Activated CD4-positive, CD25-positive, alpha-beta regulatory T cell treated with anti-CD3 and anti-CD28 coated beads, Interleukin-2, amount 50 U/mL, for 72 hours (primary cell): ENCODE measurements around the gene SMIM5.

Experiments used
- DNase-seq: peaks from one replicate; pipeline ENCODE4 v3.0.0; 2021

SMIM5 gene

DNA sequence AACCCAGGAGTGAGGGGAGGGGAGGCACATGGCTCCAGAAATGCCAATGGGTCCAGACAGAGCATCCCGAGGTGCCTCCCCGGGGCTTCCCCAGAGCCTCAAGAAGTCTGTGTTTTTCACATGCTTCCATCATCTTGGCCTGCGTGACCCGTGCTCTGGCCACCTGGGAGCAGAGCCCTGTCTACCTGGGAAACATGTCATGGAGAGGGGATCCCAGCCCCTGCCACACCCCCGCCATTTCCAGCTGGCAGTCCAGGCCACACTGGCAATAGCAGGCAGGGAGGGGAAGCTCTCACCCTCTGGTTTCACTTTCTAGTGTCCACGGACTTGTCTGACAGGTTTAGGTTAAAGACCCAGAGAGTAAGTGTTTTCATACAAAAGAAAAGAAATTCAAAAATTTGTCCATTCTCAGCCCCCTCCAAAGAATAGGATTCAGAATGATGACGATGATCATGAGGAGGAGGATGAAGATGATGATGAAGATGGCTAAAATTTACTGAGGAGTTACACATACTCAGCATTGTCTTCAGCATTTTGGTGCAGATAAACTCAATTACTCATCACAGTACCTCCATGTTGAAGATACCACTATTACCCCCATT, 9.0 kb downstream of the SMIM5 start:
- DNase-seq, result no peak

DNA sequence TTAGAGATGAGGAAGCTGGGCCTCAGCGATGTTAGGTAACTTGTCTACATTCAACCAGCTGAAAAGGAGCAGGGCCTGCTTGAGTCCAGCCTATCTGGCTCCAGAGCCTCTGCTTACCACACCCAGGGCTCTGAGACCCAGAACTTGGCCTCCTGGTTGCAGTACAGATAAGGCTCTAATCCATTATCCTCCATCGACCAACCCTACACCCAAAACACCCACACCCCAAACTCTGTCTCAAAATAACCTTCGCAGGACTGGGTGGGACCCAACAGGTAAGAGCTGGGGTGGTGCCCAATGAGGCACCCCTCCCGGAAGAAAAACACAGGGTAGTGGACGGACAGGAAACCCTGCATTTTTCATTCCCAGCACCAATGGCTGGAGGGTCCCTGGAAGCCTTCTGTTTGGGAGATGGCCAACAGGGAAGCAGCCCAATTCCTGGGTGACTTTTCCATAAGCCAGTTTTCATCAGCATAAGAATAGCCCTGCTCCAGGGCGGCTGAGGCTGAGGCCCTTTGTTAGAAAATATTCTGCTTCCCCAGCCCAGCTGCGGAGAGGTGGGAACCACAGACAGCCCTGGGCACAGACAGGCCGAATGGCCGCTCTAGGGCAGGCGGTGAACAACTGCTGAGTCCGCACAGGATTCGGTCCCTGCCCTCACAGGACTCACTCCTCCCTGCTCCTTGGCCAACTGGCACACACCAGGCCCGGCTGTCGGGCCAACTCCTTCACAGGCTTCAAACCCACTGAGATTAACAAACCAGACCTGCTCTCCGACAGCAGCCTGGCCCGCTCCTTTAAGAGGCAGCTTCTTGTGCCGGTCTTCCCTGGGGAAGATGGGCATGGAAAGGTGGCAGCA, 9.8 kb downstream of the SMIM5 start:
- DNase-seq, result no peak

DNA sequence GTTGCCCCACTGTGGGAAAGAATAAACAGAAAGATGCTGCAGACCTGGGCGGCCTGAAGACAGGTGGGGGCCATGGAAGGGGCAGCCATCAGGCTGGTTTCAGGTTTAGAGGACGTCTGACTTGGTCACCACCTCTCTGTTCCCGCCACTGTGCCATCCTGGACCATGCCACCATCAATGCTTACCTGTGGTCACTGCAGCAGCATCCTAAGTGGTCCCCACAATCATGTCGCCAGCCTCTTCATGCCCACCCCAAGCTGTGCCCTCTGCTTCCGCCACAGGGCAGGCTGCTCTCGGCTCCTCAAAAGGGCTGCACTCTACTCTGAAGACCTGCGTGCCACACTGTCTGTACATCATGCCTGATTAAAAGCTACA, 10.4 kb downstream of the SMIM5 start:
- DNase-seq, result no peak

DNA sequence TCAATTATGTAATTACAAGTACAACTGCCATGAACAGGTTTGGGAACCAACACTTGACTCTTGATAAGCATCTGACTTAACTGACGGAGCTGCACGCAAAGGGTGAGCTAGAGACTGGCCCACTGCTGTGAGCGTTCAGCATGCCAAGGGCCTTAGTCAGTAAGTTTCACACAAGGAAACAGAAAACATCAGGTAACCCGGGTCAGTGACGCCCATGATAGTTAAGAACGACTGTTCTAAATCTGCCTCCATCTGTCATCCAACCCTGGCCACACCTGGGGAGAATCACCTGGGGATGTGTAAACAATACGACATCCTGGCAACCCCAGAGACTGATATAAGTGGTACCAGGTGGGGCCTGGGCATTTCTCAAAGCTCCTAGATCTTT, 12.3 kb downstream of the SMIM5 start:
- no peak for DNase-seq

DNA sequence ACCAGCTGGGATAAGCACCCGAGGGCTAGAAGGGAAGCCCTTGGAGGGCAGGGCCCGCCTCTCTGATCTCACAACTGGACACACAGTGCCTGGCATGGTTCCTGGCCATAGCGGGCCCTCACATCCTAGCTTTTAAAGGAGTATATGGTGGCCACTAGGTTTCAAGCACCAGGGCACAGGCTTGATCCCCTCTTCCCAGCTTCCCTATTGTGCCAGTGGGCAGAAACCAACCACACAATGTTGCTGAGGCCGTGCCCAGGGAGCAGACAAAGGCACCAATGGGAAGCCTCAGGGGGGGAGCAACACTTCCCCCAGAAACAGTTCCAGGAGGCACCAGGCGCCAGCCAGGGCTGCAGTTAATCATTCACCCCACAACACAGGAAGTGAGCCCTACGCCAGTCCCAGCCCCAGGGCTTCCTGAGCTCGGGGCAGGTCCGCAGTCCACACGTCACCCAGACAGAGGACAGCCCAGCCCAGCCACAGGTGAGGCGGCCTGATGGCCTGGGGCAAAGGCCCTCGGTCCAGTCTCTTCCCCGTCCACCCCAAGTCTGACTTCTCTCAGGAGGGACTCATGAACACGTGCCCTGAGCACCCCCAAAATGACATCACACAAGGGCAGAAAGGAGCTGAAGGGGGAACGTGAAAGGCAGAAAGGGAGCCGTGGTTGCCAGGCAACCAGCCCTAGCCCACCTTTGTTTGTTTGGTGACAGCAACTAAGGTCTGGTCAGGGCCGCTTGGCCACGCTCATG, 12.8 kb downstream of the SMIM5 start:
- no peak for DNase-seq

DNA sequence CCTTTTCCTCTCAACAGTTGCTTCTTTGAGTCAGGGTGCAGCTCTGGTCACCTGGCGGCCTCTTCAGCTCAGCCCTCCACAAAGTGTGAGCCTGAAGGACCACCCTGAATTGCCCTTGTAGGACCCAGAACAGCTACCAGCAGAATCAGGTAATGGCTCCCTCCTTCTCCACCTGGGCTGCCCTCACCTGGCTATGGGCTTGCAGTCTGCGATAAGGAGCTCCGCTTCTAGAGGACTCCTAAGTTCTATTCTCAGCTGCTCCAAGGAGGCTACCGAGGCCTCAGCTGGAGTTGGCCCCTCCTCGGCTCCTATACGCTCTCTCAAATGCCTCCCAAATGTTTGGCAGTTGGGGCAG, 13.4 kb downstream of the SMIM5 start:
- DNase-seq, result no peak

DNA sequence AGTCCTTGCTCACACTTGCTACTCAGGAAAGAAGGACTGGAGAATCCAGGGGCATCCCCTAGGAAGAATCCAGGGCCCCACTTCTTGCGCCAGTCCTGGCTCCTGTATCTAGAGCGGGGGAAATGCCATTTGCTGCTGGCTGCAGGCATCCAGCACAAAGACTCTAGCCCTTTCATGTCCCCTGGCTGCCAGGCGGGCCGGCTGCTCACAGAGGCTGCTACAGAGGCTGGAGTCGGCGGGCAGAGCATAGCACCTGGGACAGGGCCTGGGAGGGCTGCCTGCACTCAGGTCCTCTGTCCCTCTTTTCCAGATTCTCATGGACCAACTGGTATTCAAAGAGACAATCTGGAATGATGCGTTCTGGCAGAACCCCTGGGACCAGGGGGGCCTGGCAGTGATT, 13.8 kb downstream of the SMIM5 start:
- no peak for DNase-seq

DNA sequence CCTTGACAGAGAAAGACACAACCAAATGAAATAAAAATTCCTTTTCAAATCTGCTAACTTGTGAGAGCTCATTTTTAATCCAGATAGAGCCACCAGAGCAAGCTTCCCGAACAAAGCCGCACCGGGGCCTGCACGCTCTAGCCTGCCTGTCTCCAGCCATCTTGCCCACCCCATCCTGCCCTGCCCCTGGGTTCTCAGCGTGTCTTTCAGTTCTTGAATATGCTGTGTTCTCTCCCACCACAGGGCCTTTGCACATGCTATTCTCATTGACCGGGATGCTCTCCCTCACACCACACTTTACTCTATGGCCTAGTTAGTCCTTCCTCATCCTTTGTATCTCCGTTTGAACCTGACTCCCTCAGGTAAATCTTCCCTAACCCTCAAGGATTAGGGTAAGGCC, 14.7 kb downstream of the SMIM5 start:
- DNase-seq, result no peak

DNA sequence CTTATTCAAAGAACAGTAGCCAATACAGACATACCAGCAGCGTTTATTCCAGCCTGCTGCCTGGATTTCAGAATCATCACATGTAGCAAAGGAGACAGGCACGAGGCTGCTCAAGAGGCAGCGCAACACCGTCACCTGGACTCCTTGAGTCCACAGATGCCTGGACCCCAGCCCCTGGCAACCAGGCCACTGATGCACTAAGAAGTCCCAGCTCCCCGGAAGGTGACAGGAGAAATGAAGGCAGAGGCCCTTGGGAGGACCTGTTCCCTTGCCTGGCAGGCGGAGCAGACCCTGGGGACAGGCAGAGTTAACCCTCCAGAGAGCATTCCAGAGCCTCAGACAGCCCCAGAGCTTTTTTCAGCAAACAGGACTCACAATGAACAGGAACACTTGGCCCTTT, 16.5 kb downstream of the SMIM5 start:
- no peak for DNase-seq

DNA sequence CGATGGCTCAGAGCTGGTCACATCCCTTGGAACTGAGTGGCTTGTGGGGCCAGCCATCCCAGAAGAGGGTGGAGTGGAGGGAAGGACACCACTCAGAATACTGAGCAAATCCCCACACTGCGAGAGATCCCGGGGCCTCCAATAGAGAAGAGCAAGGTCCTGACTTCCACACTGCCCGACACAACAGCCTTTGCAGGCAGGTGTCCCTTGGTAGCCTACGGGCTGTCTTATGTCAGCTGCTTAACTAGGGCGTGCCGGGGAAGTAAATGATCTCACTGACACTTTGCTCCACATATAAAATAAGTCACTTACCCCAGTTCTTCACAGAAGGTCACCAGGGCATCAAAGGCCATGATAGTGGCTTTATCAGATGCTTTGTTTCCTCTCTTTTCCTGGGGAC, 17.6 kb downstream of the SMIM5 start:
- no peak for DNase-seq

DNA sequence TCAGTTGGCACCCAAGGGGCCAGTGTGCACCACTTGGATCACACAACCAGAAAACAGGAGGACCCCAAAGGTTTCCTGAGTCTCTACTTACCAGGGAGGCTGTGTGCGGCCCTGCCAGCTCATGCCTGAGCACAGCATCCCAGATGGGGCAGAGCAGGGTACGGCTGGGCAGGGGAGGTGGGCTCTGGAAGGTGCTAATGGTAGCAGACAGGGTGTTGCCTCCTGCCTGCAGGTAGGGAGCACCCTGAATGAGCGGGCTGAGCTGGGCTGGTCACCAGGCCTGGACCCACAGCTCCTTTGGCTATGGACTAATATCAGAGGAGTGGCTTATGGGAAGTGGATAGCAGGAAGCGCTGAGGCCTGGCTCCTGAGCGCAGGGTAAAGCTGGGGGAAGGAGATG, 19.1 kb downstream of the SMIM5 start:
- no peak for DNase-seq

DNA sequence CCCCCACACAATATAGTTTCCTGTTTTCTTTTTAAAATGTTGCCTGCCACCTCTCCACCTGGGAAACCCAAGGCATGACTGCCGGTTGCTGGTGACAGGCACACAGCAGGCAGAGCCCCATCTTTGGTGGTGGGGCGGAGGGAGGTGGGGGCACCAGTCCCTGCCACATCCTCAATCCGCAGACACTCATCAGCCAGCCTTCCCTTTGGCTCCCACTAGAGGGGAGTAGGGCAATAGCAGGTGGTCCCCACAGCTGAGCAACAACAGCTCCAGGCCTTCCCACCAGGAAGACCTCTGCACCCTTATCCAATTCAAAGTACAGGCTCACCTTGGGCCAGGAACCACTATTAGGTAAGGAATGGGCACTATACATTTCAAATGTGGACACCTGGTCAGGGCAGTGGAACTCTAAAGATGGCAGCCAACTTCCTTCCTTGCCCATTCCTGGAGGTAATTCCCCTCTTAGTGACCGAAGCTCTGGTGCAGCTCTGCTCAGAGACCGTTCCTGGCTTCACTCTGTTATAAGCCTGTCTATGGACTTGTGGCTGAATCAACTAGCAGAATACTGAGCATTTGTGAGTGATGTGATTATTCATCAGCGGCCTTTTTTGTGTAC, 19.8 kb downstream of the SMIM5 start:
- no peak for DNase-seq

DNA sequence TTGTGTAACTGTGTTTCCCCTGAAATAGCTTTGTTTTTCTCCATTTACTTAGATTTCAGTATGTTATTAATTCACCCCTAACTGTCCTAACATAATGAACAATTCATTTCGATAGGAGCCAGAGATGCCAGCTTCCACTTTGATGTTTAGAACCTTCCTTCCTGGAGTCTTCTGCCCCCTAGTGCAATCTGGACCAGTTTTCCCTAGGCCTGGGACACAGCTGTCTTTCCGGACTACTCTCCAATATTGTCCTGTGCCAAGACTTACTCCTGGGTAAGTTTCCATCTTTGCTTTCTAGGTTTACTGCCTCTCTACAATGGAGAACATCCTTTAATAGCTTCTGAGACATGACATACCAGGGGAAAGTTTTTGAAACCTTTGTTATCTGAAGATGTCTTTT, 20.9 kb downstream of the SMIM5 start:
- DNase-seq, result no peak

DNA sequence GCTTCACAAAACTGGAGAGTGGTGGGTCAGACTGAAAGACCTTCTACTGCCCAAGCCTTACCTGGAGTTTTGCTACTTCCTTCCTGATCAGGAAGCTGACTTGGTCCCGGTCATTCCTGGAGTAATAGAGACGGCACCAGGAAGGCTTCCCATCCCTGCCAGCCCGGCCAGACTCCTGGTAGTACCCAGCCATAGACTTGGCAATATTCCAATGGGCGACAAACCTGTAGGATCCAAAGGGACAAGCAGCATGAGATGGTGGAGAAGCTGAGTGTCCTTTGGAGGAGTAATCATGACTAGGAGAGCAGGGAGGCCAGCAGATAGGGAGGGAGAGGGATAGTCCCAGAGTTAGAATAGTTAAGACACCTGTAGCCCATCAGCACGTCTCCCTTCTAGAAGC, 25.0 kb downstream of the SMIM5 start:
- DNase-seq, result no peak

DNA sequence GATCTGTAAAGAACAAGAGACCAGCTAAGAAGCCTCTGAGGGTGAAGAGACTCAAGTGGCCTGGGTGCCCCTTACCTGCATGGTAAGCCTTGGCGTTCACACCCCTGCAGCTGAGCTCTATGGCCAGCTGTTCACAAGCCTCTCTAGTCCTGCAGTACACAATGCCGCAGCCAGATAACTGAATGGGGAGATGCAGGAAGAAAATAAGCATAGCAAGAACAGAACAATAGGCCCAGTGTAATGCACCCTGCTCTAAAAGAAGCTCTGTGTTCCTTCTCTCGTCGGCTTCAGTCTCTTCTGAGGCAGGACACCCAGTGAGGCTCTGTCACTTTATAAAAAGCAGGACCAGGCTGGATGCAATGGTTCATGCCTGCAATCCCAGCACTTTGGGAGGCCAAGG, 28.3 kb downstream of the SMIM5 start:
- no peak for DNase-seq

DNA sequence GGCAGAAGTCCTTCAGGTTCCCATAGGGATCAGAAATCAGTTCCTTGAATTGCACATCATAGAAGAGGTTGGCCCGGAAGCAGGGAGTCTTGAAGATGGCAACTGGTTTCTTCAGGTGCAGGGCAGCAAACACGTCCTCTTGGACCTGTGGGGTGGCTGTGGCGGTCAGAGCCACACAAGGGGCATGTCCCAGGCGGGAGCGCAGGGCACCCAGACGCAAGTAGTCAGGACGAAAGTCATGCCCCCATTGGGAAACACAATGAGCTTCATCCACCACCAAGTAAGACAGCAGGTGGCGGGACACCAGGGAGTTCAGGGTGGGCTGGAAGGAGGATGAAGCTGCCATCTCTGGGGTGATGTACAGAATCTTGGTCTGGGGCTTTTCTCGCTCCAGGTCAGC, 29.3 kb downstream of the SMIM5 start:
- DNase-seq, result no peak

DNA sequence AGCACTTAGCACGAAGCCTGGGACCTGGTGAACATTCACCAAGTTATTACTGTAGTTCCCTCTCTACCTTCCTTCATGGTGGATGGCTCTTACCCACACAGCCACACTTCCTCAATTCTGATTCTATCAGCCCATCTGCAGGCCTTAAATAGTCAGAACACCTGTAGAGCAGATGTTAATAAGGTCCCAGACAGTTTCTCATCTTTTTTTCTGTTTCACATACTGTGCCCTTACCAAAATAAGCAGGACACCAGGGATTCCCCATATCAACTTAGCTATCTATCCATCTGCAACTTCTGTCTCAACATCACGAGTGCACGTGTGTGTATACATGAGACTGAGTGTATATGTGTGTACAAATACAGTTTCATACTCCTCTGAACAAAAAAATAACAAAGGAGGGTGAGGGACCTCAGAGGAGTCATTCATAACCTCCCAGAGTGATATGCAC, 30.9 kb downstream of the SMIM5 start:
- no peak for DNase-seq

DNA sequence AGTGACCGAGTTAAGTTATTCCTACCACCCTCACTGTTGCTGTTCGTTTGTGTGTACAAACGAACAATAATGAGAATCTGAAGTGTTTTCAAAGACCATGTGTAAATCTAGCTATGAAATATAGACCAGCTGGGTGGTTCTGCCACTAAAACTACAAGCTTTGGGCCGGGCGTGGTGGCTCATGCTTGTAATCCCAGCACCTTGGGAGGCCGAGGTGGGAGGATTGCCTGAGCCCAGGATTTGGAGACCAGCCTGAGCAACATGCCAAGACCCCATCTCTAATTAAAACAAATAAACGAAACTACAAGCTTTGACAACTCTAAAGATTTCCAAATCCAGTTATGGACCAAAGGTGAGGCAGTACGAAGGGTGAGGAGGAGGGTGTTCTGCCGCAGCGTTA, 32.7 kb downstream of the SMIM5 start:
- no peak for DNase-seq

DNA sequence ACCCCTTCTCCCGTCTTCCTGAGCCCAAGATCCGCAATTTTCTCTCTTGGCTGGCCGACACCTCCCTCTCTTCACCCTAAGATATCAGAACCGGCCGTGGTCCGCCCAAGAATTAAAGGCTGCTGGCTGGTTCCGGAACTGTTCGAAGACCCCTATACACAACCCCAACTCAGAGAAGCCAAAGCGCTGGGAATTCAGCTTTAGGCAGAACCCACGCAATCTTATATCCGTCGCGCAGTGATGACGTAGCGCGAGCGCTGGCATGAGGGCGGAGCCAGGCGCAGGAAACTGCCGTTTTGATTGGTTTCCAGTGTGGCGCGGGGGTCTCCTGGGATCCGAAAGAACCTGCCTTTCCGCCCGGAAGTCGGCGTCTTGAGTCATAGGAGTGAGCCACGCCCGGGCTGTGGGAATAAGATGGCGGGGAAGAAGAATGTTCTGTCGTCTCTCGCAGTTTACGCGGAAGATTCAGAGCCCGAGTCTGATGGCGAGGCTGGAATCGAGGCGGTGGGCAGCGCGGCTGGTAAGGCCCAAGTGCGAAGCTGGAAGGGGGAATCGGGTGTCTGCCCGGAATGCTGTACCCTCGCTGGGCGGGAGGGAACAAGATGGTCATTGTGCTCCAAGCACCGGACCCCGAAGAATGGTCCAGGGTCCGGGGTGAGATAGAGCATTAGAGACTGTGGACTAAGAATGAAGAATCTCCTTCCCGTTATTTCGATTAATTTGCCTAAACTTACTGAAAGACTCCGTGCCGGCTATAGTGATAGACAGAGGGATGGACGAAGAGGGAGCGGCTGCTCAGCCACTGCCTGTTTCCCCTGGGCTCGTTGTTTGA, 33.9 kb downstream of the SMIM5 start, which contains the start of the genes RECQL5 and SAP30BP:
Gene RECQL5 (minus strand): TSS at position 196 of the 832 bp plus-strand sequence. CDS start 597 bp downstream, outside the sequence.
Gene SAP30BP (plus strand): TSS at position 380 of the 832 bp plus-strand sequence. CDS start 35 bp downstream, at position 415.
- peak; percentile 98 for DNase-seq

DNA sequence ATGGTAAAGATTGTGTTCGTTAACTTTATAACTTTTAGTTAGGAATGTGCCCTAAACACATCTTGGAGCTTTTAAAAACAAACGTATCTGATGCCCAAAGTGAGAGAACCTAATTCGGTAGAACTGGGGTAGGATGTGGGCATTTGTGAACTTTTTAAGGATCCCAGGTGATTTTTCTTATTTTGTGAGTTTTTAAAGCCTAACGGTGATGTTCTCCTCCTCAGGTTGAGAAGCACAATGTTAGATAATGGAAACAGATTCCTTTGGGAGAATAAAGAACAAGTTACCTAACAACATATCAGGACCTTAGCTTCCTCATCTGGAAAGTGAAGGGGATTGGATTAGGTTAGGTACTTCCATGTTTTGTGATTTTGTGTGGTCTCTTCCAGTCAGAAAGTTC, 34.6 kb downstream of the SMIM5 start:
- no peak for DNase-seq

DNA sequence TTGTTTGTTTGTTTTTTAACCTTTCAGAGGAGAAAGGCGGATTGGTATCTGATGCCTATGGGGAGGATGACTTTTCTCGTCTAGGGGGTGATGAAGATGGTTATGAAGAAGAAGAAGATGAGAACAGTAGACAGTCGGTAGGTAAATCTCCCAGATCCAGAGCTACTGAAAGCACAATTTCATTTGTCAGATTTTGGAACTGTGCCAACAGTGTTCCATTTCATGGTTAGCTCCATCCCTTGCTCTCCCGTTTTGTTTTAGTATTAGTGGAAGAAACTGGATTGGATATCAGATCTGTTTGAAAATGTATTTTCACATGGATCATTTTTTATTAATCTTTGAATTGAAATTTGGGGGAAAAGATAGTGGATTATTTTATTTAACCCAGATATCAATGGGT, 35.3 kb downstream of the SMIM5 start:
- no peak for DNase-seq

DNA sequence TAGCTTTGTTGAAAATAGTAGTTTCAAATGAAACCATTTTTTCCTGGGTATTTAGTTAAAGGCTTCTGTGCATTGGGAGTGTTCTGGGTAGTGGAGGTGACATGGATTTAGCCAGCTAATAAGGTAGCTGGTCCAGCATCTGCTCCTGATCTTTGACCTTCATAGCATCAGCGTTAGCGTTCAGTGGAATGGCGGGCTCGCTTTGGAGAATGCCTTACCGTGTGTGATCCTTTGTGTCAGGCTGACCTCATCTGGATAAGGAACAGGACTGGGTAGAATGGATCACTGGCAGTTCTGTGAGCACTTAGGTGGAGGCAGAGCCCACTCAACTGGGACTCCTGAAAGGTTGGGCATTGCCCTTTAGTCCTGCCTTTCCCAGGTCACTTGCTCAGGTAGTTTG, 37.6 kb downstream of the SMIM5 start:
- no peak for DNase-seq

DNA sequence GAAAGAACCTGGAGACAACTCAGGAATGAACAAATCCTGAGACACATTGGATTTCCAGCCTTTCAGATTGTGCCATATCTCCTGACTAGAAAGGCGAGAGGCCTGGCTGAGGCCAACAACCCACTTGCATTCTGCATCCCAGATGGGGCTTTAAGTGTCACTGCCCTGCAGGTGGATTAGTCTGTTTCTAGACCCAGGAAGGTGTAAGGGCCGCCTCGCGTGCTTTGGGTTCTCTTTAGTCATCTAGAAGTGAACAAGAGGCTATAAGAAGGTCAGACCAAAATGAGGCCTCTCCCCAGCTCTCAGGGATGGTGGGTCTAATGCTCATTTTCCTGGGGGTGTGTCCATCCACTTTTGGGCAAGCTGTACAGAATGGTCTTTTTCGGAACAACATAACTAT, 38.8 kb downstream of the SMIM5 start:
- DNase-seq, result no peak
